SK-MEL-5 (cell line): Measurements from ENCODE around the gene SPINT2. TPM values are rescaled to one million over a fixed set of nuclear protein-coding genes. Genes with fewer than 3 reads are reported as not detected.
"Not testable (repeated sequence)": the region's sequence is repeated elsewhere in the genome, so short reads cannot be mapped to it uniquely, and the experiment has no call there.

Experiments used
- DNase-seq: peaks from one replicate; pipeline ENCODE4 v3.0.0-alpha.2; 2016; ENCODE audit warnings: low read depth, low spot score
- in situ Hi-C: cut with HindIII; loops from 2 replicates; pipeline ENCODE4 v1.10.0; 2016; ENCODE audit warnings: low sequenced_read_pairs, high pct_unique_total_duplicates, low pct_unique_long_range_greater_than_20kb
- total RNA-seq: library from RNA; depleted of rRNA; stranded (reverse); fragments of >200 nt; shearing (Covaris generic); gene quantifications from 2 replicates; pipeline ENCODE4 v1.2.3, GENCODE V29; 2014

The SPINT2 gene
- total RNA-seq, 1 experiment from 2014 or later = not detected

DNA sequence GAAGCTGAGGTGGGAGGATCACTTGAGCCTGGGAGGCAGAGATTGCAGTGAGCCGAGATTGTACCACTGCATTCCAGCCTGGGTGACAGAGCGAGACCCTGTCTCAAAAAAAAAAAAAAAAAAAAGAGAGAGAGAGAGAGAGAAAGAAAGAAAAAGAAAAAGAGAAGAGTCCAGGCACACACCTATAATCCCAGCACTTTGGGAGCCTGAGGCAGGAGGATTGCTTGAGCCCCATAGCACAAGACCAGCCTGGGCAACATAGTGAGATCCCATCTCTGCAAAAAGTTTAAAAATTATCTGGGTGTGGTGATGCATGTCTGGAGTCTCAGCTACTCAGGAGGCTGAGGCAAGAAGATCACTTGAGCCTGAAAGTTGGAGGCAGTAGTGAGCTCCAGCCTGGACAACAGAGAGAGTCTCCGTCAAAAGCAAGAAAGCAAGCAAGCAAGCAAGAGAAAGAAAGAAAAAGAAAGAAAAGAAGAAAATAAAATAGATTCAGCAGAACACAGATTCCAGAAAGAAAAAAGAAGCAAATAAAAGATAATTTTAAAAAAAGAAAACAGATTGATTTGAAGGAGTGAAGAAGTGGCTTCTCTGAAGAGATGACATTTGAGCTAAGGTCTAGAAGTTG, 33.8 kb upstream of the SPINT2 start:
- DNase-seq, in situ Hi-C loops: not testable (repeated sequence)

DNA sequence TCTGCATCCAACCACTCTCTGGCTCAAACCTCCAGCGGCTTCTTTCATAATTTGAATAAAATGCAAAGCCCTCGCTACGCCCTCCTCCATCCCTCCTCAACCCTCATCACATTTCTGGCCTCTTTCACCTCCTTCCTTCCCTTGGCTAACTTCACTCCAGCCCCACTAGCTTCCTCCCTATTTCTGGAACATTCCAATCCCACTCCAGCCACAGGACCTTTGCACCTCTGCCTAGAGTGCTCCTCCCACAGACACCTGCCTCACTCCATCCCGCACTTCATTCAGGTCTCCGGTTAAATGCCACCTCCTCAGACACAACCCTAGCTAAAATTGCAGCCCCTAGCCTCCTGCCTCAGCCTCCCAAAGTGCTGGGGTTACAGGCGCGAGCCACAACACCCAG, 32.5 kb upstream of the SPINT2 start:
- no peak for DNase-seq
- in situ Hi-C loops = no loop called here

DNA sequence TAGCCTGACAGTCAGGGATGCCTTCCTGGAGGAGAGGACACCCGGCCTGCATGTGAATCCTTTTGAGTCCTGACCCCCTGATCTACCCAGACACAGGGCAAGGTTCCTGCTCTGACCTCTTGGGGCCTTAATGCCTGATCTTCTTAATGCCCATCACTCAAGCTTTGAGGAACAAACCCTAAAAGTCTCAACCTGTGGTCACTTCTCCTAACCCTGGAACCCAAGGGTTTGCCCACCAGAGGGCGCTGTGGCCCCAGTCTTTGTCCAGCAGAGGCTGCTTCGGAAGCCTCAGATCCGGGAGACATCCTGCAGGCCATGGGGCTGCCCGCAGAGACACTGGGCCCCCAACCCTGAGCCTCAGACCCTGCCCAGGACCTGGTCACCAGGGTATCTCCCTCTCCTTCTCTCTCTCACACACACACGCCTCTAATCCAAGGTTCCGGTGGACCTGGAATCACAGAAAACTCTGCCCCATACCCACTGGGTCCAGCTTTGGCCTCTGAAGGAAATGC, 30.6 kb upstream of the SPINT2 start:
- peak; percentile 80 for DNase-seq
- in situ Hi-C loops = no loop called here

DNA sequence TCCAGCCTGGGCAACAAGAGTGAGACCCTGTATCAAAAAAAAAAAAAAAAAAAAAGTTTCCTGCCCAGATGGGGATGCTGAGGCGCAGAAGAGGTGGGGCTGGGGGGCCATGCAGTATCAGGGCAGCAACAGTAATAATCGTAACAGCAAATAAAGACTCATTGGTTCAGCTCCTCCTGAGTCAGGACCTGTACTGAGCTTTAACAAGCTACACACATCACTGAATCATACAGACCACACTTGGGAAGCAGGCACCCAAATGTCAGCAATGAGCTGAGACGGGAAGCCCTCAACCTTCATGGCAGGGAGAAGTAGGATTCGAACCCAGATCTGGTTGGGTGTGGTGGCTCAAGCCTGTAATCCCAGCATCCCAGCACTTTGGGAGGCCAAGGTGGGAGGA, 29.8 kb upstream of the SPINT2 start:
- in situ Hi-C loops = no loop called here

DNA sequence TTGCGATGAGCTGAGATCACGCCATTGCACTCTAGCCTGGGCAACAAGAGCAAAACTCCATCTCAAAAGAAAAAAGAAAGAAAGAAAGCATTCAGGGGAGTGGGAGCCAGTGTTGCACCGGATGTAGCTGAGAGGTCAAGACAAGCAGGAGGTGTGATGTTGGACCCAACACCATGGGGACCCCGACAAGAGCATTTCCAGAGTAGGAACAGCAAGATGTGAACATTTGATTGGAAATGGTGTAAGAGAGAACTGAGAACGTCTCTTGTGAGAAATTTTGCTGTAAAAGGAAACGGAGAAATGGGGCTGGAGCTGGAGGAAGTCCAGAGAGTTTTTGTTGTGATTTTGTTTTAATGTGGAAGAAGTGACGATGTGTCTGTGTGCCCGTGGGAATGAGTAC, 24.6 kb upstream of the SPINT2 start:
- no peak for DNase-seq
- in situ Hi-C loops = no loop called here

More for the DNA sequence above, 29.8 kb upstream of the SPINT2 start:
- DNase-seq = no peak

DNA sequence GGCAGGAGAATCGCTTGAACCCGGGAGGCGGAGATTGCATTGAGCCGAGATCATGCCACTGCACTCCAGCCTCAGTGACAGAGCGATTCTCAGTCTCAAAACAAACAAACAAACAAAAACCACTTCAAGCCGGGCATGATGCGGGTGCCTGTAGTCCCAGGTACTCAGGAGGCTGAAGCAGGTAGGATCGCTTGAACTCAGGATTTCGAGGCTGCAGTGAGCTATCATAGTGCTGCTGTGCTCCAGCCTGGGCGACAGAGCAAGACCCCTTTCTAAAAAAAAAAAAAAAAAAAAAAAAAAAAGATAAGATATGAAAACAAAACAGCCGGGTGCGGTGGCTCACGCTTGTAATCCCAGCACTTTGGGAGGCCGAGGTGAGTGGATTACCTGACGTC, 21.1 kb upstream of the SPINT2 start:
- no peak for DNase-seq
- in situ Hi-C loops = no loop called here

DNA sequence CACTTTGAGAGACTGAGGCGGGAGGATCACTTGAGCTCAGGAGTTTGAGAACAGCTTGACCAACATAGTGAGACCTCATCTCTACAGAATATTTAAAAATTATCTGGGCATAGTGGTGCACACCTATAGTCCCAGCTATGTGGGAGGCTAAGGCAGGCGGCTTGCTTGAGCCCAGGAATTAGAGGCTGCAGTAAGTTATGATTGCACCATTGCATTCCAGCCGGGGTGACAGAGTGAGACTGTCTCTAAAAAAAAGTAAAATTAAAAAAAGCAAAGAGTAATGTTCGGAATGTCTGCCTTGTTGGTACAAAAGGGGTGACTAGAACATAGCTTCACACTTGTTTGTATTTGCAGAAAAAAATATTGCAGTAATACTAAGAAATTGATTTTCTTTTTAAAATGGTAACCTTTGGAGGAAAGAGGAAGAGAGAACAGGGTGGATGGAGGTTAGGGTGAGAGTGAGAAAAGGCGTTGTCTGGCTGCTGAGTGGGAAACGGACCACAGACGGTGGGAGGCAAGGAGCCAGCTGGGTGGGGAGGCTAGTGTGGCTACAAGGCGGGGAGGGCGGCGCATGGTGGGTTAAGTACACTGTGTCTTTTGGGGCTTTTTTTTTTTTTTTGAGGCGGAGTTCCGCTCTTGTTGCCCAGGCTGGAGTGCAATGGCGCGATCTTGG, 18.4 kb upstream of the SPINT2 start:
- no peak for DNase-seq
- in situ Hi-C loops = no loop called here

DNA sequence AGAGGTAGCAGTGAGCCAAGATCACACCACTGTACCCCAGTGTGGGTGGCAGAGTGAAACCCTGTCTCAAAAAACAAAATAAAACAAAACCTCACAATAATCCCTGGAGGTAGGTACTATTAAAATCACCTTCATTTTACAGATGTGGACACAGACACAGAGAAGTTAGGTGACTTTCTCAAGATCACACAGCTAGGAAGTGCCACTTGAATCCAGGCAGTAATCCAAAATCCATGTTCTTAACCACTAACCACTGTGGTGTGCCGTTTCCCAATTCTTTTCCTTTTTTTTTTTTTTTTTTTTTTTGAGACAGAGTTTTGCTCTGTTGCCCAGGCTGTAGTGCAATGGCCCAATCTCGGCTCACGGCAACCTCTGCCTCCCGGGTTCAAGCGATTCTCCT, 17.2 kb upstream of the SPINT2 start:
- in situ Hi-C loops = no loop called here
- no peak for DNase-seq

DNA sequence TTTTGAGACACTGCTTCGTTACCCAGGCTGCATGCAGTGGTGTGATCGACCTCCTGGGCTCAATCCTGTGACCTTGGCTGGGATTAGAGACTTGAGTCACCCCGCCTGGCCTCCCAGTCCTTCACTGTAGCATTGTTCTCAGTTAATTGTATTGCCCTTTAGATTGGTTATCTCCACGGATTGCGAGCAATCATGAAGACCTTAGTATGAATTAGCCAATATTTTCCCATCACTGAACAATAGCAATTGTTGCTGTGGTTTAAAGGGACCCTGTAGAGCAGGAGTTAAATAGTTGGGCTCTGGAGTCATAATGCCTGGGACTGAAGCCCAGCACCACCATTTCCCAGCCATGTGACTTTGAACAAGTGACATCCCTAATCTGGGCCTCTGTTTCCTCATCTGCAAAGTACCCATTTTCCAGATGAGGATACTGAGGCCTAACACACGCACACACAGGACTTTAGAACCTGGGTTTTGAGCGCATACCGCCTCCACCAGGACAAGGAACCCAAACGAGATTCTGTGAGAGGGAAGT, 16.6 kb upstream of the SPINT2 start:
- DNase-seq = no peak

DNA sequence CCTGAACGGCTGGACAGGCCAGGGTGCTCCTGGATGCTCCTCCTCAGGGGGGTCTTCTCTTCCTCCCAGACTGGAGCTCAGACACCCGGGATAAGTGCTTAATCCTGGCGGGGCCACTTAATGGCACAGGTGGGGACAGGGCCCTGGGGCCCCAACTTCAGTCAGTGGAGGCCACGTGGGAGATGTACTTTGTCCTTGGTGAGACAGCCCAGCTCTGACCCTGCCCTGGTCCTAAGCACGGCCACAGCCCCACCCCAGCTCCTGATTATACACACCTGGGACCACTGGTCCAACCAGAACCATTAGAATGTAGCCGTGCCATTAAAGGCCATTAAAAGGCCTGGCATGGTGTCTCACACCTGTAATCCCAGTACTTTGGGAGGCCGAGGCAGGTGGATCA, 16.0 kb upstream of the SPINT2 start:
- DNase-seq = no peak
- in situ Hi-C loops = no loop called here

More for the DNA sequence above, 16.6 kb upstream of the SPINT2 start:
- in situ Hi-C loops = no loop called here

DNA sequence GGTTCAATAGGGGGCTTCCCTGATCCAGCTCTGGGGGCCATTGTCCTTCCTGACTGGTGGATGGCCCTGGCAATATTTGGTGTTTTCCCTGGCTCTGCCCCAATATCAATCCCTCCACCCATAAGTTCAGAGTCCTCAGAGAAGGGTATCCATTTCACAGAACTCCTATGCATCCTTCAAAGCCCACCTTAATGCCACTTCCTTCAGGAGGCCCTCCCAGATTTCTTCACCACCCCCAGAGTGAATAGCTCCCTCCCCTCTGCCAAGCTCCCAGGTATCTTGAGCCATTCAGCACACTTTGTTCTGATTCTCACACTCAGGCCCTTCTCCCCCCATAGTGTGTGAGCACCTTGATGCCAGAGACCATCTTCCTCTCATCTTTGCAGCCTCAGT, 13.9 kb upstream of the SPINT2 start:
- in situ Hi-C loops = no loop called here
- DNase-seq = no peak

DNA sequence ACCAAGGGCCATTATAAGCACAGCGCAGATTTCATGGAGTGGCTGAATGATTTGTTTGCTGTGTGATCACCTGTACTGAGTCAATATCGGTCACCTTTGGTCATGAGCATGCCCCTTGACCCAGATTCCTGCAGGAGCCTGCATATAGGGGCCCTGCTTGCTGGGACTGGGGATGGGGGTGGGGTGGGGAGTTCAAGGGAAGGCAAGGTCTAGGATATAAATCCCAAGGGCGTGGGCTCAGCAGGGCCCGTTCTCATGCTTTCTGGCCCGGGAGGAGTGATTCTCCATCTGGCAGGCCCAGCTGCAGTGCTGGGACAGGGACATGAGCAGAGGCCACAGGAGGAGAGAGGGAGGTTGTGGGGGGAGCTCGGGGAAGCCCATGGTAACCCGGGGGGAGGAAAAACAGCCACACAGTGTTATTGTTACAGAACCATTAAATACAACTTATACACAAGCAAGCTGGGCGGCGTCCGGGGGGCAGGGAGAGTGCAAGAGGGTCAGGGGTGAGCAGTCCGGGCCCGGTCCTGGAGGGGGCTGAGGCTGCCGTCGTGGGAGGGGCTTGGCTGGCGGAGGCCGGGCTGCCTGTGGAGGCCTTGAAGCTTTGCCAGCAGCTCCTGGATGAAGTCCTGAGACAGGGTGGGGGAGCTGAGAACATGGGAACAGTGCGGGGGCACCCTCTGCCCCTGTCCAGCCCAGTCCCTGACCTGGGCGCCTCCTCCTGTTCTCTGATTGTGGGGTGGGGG, 13.4 kb upstream of the SPINT2 start:
- no peak for DNase-seq
- in situ Hi-C loops = no loop called here

DNA sequence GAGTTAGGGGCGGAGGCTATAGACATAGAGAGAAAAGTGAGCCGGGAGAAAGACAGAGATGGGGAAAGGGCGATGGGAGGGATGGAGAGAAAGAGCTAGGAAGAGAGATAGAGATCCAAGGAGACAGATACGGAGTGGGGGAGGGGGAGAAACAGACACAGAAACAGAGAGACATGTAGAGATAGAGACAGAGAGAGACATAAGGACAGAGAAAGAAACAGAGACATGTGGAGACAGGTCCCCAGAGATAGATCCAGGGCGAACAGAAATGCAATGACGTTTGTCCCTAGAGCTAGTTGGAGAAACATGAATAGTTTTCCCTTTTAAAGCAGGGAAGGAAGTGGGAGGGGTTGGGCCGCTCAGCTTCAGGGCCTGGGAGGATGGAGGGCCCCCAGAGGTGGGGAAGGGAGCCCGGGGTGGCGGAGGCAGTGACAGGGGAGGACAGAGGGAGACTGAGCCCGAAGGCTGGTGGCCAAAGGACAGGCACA, 12.8 kb upstream of the SPINT2 start:
- DNase-seq = no peak
- in situ Hi-C loops = no loop called here

DNA sequence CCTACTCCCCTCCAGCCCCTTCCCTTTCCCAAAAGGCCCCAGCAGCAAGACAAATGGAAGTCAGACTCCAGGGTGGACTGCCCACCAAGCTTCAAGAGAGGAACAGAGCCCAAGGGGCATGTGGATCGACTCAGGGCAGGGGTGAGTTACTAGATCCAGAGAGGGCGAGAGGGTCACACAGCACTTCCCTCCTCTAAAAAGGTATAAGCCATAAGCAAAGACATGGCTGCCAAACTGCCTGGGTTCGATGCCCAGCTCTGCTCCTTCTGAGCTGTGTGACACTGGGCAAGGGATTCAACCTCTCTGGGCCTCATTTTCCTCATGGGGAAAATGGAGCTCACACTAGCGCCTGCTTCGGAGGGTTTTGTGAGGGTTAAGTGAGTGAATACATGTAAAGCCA, 12.0 kb upstream of the SPINT2 start:
- no peak for DNase-seq
- in situ Hi-C loops = no loop called here

DNA sequence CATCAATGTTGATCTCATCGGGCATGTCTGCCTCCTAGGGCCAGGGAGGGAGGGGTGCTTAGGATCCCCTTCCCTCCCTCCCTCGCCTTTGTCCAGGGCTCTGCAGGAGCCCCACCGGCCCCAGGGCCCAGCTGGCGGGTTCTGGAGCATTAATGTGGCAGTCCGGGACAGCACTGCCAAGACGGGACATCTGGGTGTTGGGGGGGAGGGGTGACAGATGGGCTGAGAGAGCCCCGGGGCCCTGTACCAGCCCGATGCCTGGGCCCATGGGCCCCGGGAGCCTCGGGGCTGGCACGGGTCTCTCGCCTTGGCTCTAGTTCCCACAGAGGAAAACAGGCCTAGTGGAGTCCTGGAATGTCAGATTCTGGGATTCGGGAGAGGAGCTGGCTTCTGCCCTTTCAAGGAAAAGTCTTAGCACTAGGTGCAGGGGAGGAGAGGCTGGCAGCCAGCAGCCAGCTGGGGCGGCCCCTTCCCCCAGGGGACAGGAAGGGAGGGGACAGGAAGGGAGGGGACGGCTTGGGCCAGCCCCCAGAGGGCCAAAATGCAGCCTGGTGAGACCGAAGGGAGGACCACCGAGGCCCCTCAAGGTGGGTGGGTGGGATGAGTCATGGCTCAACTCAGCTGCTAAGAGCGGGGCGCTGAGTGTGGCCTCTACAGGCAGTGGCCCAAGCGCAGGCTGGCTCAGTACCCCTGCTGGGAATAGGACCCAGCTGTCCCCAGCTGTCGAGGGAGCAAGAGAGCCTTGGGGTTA, 11.3 kb upstream of the SPINT2 start:
- DNase-seq = no peak
- in situ Hi-C loops = no loop called here

DNA sequence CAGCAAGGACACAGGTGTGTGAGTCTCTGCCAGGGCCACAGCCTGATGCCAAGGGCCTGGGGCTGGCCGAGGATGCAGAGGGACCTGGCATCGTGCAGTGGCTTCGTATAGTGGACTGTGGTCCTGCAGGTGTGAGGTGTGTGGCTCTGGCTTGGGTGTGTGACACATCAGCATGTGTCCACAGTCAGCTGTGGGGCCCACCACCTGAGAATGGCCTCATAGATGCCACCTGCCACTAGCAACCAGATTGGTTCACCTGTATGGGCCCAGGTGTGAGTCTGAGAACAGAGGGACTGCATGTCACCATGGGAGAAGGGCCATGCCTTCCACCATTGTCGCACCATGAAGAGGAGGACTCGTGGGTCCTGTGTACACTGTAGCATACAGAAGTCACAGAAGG, 10.6 kb upstream of the SPINT2 start:
- DNase-seq = no peak
- in situ Hi-C loops = no loop called here

DNA sequence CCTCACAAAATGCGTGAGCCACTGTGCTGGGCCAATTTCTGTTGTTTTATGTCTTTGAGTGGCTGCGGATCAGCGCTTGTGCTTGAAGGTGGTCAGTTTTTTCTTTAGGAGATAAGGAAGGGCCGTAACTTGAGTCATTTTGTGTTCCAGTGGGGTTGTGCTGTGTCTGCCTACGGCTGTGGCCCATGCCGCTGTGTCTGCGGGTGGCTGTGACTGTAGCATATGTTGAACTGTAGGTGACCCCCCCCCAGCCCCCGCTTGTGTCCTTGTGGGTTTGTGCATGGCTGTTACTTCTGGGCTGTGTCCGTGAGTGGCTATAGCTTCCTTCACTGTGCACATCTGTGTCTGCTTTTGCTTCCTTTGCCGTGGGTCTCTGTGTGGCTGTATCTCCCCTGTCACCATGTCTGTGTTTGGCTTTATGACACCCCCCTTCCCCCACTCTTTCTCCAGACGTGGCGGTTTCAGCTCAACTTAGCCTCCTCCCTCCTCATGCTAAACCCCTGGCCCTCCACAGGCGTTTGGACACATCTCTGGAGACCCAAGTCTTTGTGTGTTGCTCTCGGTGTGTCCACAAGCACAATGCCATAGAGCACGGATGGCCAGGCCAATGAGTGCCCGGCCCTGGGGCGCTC, 8.9 kb upstream of the SPINT2 start:
- no peak for DNase-seq
- in situ Hi-C loops = no loop called here
